COR-L47 (cell line): Measurements from ENCODE around the gene IFT25.

ENCODE experiments used
- DNase-seq: peaks from one replicate; lab custom pipeline; 2025; lab: John Stamatoyannopoulos, UW

The IFT25 gene

GRCh38 chr1:53929246-53929960 is 16.1 kb downstream of the IFT25 start:
- no peak for DNase-seq

DNA sequence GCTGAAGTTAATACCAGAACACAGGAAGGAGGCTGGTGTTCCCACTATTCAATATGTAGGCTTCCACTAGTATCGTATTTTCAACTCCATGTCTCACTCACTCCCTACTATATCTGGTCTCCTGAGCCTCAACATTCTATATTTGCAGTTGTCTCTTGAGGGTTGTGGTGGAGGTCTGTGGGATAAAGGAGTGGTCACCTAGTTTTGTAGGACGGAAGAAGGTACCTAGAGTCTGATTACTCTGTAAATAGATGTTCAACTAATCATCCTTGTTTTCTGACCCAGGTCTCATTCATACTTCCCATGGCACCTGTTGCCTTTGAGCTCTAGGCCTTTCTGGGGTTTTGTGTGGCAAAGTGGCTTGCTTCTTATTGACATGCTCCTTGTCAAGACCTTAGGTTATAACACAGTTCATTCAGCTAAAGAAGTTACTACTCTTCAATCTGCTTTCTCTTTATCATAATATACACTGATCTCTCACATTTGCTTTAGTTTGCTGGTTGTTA is 18.1 kb downstream of the IFT25 start:
- no peak for DNase-seq

- no peak for DNase-seq
Measured at GRCh38 chr1:53919675-53920066, 25.8 kb downstream of the IFT25 start.

- no peak for DNase-seq
Measured at GRCh38 chr1:53918343-53918742, 27.2 kb downstream of the IFT25 start.

- DNase-seq: no peak
Measured at GRCh38 chr1:53913352-53914033, 32.0 kb downstream of the IFT25 start.

- no peak for DNase-seq
Measured at GRCh38 chr1:53911442-53911841, 34.1 kb downstream of the IFT25 start.

DNA sequence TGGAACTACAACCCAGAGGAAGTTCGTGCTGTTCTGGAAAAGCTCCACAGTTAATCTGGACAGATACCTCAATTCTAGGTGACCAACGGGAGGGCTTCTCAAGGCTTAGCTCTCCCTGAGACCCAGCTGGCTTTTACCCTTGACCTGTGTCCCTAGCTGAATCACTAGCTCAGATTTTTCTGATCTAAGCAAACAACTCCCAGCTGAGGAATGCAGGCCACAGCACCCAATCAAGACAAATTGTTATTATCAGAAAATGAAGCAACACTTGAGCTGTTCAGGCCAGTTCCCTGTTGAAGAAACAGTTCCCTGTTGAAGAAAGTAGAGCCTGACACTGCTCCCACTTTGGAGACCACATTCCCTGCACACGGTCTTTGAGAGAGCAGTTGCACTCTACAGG is 35.6 kb downstream of the IFT25 start:
- DNase-seq: no peak

DNA sequence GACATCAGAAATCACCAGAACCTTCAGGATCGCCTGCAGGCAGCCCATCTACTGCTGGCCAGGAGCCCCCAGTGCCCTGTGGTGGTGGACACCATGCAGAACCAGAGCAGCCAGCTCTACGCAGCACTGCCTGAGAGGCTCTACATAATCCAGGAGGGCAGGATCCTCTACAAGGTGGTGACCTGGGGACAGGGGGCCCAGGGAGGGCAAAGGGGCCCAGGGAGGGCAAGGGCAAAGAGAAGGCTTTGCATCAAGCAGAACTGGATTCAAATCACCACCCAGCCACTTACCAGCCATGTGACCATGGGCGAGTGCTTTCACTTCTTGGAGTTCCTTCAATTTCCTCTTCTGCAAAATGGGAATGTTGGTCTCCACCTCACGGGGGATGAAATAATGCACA is 39.4 kb downstream of the IFT25 start:
- DNase-seq: no peak

GRCh38 chr1:53905509-53905908 is 40.0 kb downstream of the IFT25 start:
- no peak for DNase-seq

DNA sequence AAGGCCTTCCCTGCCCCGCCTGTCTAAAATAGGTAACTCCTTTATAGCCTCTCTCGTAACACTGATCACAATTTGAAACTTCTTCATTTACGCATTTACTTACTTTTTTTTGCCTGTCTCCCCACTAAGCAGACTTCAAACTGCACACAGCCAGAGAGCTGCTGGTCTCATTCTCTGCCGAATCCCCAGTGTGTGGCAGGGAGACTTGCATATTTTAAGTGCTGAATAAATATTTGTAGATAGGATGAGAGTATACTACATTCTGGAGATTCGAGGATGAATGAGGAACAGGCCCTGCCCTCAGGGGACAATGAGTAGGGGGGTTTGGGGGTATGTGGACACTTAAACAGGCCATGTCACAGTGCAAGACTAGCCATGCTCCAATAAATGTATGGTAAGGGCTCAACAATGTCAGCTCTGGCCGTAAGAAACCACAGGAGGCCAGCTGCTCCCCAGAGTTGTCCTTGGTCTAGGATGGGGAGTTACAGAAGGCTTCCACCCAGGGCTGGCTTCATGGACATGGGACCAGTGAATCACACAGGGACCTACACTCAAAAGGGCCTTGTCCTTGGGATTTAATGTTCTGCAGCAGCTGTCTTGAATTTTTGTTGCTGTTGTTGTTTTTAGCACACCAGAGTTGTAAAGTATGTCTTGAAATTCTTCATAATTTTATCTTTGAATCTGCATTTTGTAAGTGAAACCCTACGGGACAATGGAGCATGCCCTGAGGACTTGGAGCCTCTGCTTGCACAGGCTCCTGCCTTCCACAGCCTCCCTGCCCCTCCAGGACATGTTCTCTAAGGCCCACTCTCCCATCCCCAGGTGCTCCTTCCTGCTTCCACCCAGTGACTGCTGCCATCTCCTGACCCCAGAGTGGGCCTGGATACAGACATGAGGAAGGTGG is 43.0 kb downstream of the IFT25 start:
- DNase-seq: no peak

DNA sequence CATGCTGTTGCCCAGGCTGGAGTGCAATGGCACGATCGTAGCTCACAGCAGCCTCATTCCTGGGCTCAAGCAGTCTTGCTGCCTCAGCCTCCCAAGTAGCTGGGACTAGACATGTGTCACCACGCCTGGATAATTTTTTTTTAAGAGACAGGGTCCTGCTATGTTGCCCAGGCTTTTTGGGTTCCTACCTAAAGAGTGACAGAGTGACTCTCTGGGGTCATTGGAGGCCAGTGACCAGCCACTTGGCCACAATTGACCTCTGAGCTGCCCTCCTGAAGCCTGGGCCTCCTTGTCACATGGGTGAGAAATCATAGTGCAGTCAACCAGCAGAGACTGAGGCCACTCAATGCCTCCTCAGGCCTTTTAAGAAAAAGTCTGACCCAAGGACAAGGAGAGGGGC is 45.8 kb downstream of the IFT25 start:
- no peak for DNase-seq

DNA sequence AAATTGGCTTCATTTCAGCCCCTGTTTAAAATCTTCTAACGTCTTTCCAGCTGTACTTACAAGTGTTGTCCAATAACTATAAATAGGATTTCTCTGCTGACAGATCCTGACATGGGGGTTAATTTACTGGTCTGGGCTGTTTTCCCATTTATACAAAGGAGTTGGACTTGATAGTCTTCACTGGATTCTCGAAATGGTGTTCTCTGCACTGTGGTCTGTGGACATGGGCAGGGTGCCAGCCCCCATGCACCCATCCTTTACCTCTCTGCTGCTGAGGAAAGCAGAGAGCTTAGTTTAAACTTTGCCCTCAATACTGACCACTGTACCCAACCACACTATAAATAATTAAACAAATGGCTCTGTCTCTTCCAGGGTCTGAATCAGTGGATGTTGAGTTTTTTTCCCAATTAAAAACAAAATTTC is 46.3 kb downstream of the IFT25 start:
- DNase-seq: no peak

GRCh38 chr1:53896635-53897229 is 48.8 kb downstream of the IFT25 start:
- DNase-seq: no peak

- DNase-seq: no peak
Measured at GRCh38 chr1:53895421-53895820, 50.1 kb downstream of the IFT25 start.

GRCh38 chr1:53894644-53895043 is 50.9 kb downstream of the IFT25 start:
- DNase-seq: no peak

DNA sequence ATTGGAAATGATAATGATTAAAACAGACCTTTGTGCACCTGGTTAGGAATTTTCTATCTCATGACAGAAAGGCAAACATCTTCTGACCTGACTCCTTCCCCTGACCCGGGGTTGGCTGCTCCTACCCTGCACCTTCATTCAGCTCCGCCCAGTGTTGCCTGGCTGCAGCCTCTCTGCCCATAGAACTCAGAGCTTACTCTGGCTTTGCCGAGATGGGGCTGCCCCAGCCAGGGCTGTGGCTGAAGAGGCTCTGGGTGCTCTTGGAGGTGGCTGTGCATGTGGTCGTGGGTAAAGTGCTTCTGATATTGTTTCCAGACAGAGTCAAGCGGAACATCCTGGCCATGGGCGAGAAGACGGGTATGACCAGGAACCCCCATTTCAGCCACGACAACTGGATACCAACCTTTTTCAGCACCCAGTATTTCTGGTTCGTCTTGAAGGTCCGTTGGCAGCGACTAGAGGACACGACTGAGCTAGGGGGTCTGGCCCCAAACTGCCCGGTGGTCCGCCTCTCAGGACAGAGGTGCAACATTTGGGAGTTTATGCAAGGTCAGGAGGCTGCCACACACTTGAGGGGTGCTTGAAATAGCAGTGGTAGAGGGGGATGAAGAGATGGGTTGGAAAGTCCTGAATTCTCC is 51.4 kb downstream of the IFT25 start, which contains the start of gene DIO1:
Gene DIO1 (plus strand): TSS at position 189 of the 638 bp plus-strand sequence. CDS start 24 bp downstream, at position 213.
- no peak for DNase-seq

DNA sequence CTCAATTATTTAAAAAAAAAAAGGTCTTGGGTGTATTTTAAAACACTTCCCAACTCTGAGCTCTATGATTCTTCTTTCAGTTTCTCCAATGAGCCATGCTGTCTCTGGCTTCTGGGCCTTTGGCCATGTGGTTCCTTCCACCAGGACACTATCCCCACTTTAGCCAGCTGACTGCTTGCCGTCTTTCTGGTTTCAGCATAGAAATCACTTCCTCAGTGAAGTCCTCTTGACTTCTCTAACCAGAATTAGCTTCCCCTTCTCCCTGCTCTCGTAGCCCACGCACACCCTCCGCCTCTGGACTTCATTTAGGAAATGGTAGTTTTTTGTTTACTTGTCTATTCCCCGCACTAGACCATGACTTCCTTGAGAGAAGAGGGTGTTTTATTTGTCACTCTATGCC is 52.6 kb downstream of the IFT25 start:
- no peak for DNase-seq

- DNase-seq: no peak
Measured at GRCh38 chr1:53891678-53892077, 53.8 kb downstream of the IFT25 start.

DNA sequence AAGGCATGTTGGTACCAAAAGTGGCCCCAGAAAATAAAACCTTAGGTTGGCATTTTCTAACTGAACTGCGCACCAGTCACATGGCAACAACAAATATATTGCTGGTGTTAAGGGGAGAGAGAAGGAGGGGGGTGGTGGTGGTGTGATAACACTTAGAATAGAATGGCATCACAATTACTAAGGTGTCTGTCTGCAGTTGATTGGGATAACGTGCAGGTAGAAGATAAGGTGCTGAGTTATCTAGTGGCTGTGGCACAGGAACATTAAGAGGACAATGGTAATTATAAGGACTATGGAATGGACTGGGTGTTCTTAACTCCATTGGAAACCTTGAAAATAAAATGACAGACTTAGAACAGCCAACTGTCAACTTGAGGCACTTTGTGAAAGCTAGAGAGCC is 54.5 kb downstream of the IFT25 start:
- no peak for DNase-seq

- no peak for DNase-seq
Measured at GRCh38 chr1:53890522-53890941, 55.0 kb downstream of the IFT25 start.
